Erythroblast (primary cell): ENCODE data around the gene P4HA3.

Source experiments
- GATA1 ChIP-seq: IDR thresholded peaks from 2 replicates; pipeline ENCODE4 v1.6.1; 2011; ENCODE audit warnings: low read depth, mild to moderate bottlenecking, control low read depth, low read length, moderate library complexity
- POLR2A ChIP-seq: IDR thresholded peaks from 2 replicates; pipeline ENCODE4 v1.6.1; 2011; ENCODE audit warnings: mild to moderate bottlenecking, low read length

DNA sequence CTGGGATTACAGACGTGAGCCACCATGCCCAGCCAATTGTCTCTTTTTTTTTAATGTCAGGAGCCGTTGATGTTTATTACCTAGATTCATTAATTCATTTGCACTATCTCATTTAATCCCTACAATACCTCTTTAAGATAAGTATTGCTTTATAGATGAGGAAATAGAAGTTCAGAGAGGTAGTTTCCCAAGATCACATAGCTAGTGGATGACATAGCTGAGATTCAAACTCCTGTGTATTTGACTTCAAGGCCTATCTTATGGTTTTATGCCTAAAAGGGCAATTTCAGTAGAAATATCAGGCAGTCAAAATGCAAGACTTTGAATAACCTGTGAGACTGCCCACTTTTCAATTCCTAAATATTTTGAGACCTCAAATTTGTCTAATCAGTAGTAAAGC lies 73.9 kb downstream of the P4HA3 start:
- TF ChIP-seq POLR2A = no peak
- no peak for TF ChIP-seq GATA1
